Measurements from ENCODE around the gene PTPRE.

PTPRE gene

GRCh38 chr10:127963136-127963535, 56.2 kb downstream of the PTPRE start:
- Histone ChIP-seq H3K36me3 (ENCODE audit: insufficient read depth, low read length) (no peaks in the 10 kb centered on the region), H3K9me3 (ENCODE audit: insufficient read depth, low read depth, low read length) (no peaks in the 10 kb centered on the region), H3K4me1 (ENCODE audit: insufficient read depth, low read length) (peaks cover 10% of the 10 kb centered on the region), H3K9ac (ENCODE audit: low read depth, low read length) (no peak overlapping the region), H3K27me3 (ENCODE audit: insufficient read depth, low read length) (no peaks in the 10 kb centered on the region), H3K4me3 (ENCODE audit: low read length) (no peak overlapping the region), H3K27ac (ENCODE audit: low read depth, low read length) (no peak overlapping the region)

- Histone ChIP-seq H3K36me3 (ENCODE audit: insufficient read depth, low read length) (no peaks in the 10 kb centered on the region), H3K27ac (ENCODE audit: low read depth, low read length) (no peak overlapping the region), H3K9me3 (ENCODE audit: insufficient read depth, low read depth, low read length) (no peaks in the 10 kb centered on the region), H3K4me1 (ENCODE audit: insufficient read depth, low read length) (peaks cover 19% of the 10 kb centered on the region), H3K4me3 (ENCODE audit: low read length) (no peak overlapping the region), H3K9ac (ENCODE audit: low read depth, low read length) (no peak overlapping the region), H3K27me3 (ENCODE audit: insufficient read depth, low read length) (no peaks in the 10 kb centered on the region)
- 96% methylated on average over 12 of the region's 12 CpGs for WGBS
Observed at GRCh38 chr10:127964621-127965020, 57.7 kb downstream of the PTPRE start.

- no peak overlapping the region for H3K27ac ChIP-seq (ENCODE audit: low read depth, low read length)
- no peaks in the 10 kb centered on the region for H3K27me3 ChIP-seq (ENCODE audit: insufficient read depth, low read length)
- H3K4me3 ChIP-seq (ENCODE audit: low read length), result no peak overlapping the region
- no peaks in the 10 kb centered on the region for H3K36me3 ChIP-seq (ENCODE audit: insufficient read depth, low read length)
- no peak overlapping the region for H3K9ac ChIP-seq (ENCODE audit: low read depth, low read length)
- no peaks in the 10 kb centered on the region for H3K9me3 ChIP-seq (ENCODE audit: insufficient read depth, low read depth, low read length)
- 95% methylated on average over 5 of the region's 5 CpGs for WGBS
- H3K4me1 ChIP-seq (ENCODE audit: insufficient read depth, low read length), result peaks cover 19% of the 10 kb centered on the region
Observed at GRCh38 chr10:127966875-127967274, 60.0 kb downstream of the PTPRE start.

- no peak overlapping the region for H3K9ac ChIP-seq (ENCODE audit: low read depth, low read length)
- H3K4me3 ChIP-seq (ENCODE audit: low read length), result no peak overlapping the region
- no peaks in the 10 kb centered on the region for H3K27me3 ChIP-seq (ENCODE audit: insufficient read depth, low read length)
- no peaks in the 10 kb centered on the region for H3K36me3 ChIP-seq (ENCODE audit: insufficient read depth, low read length)
- H3K9me3 ChIP-seq (ENCODE audit: insufficient read depth, low read depth, low read length), result no peaks in the 10 kb centered on the region
- peaks cover 18% of the 10 kb centered on the region for H3K4me1 ChIP-seq (ENCODE audit: insufficient read depth, low read length)
- WGBS, result 83% methylated on average over 3 of the region's 3 CpGs
- no peak overlapping the region for H3K27ac ChIP-seq (ENCODE audit: low read depth, low read length)
Observed at GRCh38 chr10:127968027-127968441, 61.1 kb downstream of the PTPRE start.

GRCh38 chr10:127968659-127969058, 61.8 kb downstream of the PTPRE start:
- Histone ChIP-seq H3K4me3 (ENCODE audit: low read length) (no peak overlapping the region), H3K27me3 (ENCODE audit: insufficient read depth, low read length) (no peaks in the 10 kb centered on the region), H3K27ac (ENCODE audit: low read depth, low read length) (no peak overlapping the region), H3K4me1 (ENCODE audit: insufficient read depth, low read length) (peaks cover 14% of the 10 kb centered on the region), H3K9ac (ENCODE audit: low read depth, low read length) (no peak overlapping the region), H3K9me3 (ENCODE audit: insufficient read depth, low read depth, low read length) (no peaks in the 10 kb centered on the region), H3K36me3 (ENCODE audit: insufficient read depth, low read length) (no peaks in the 10 kb centered on the region)
- WGBS, result 82% methylated on average over 1 of the region's 1 CpG

- no peak overlapping the region for H3K27ac ChIP-seq (ENCODE audit: low read depth, low read length)
- 95% methylated on average over 24 of the region's 24 CpGs for WGBS
- peaks cover 16% of the 10 kb centered on the region for H3K4me1 ChIP-seq (ENCODE audit: insufficient read depth, low read length)
- no peak overlapping the region for H3K9ac ChIP-seq (ENCODE audit: low read depth, low read length)
- no peak overlapping the region for H3K4me3 ChIP-seq (ENCODE audit: low read length)
- no peaks in the 10 kb centered on the region for H3K27me3 ChIP-seq (ENCODE audit: insufficient read depth, low read length)
- no peaks in the 10 kb centered on the region for H3K9me3 ChIP-seq (ENCODE audit: insufficient read depth, low read depth, low read length)
- no peaks in the 10 kb centered on the region for H3K36me3 ChIP-seq (ENCODE audit: insufficient read depth, low read length)
Observed at GRCh38 chr10:127971101-127971946, 64.4 kb downstream of the PTPRE start.

GRCh38 chr10:127971963-127972615, 65.2 kb downstream of the PTPRE start:
- H3K27ac ChIP-seq (ENCODE audit: low read depth, low read length), result no peak overlapping the region
- no peak overlapping the region for H3K4me3 ChIP-seq (ENCODE audit: low read length)
- 94% methylated on average over 12 of the region's 12 CpGs for WGBS
- no peaks in the 10 kb centered on the region for H3K27me3 ChIP-seq (ENCODE audit: insufficient read depth, low read length)
- H3K9me3 ChIP-seq (ENCODE audit: insufficient read depth, low read depth, low read length), result no peaks in the 10 kb centered on the region
- no peaks in the 10 kb centered on the region for H3K36me3 ChIP-seq (ENCODE audit: insufficient read depth, low read length)
- peaks cover 19% of the 10 kb centered on the region for H3K4me1 ChIP-seq (ENCODE audit: insufficient read depth, low read length)
- H3K9ac ChIP-seq (ENCODE audit: low read depth, low read length), result no peak overlapping the region

- Histone ChIP-seq H3K4me1 (ENCODE audit: insufficient read depth, low read length) (peaks cover 16% of the 10 kb centered on the region), H3K36me3 (ENCODE audit: insufficient read depth, low read length) (no peaks in the 10 kb centered on the region), H3K27ac (ENCODE audit: low read depth, low read length) (no peak overlapping the region), H3K9me3 (ENCODE audit: insufficient read depth, low read depth, low read length) (no peaks in the 10 kb centered on the region), H3K27me3 (ENCODE audit: insufficient read depth, low read length) (no peaks in the 10 kb centered on the region), H3K4me3 (ENCODE audit: low read length) (no peak overlapping the region), H3K9ac (ENCODE audit: low read depth, low read length) (no peak overlapping the region)
- 97% methylated on average over 4 of the region's 4 CpGs for WGBS
Observed at GRCh38 chr10:127972751-127973357, 66.0 kb downstream of the PTPRE start.

- H3K36me3 ChIP-seq (ENCODE audit: insufficient read depth, low read length), result no peaks in the 10 kb centered on the region
- no peaks in the 10 kb centered on the region for H3K27me3 ChIP-seq (ENCODE audit: insufficient read depth, low read length)
- no peak overlapping the region for H3K4me3 ChIP-seq (ENCODE audit: low read length)
- peaks cover 6% of the 10 kb centered on the region; the same call in 1 of the 2 replicates for H3K4me1 ChIP-seq (ENCODE audit: insufficient read depth, low read length)
- H3K9ac ChIP-seq (ENCODE audit: low read depth, low read length), result no peak overlapping the region
- H3K27ac ChIP-seq (ENCODE audit: low read depth, low read length), result no peak overlapping the region
- 87% methylated on average over 10 of the region's 10 CpGs for WGBS
- no peaks in the 10 kb centered on the region for H3K9me3 ChIP-seq (ENCODE audit: insufficient read depth, low read depth, low read length)
Observed at GRCh38 chr10:127973791-127974311, 66.9 kb downstream of the PTPRE start.

- WGBS, result 94% methylated on average over 9 of the region's 9 CpGs
- no peak overlapping the region for H3K27ac ChIP-seq (ENCODE audit: low read depth, low read length)
- H3K4me1 ChIP-seq (ENCODE audit: insufficient read depth, low read length), result peaks cover 5% of the 10 kb centered on the region; the same call in 1 of the 2 replicates
- H3K9me3 ChIP-seq (ENCODE audit: insufficient read depth, low read depth, low read length), result 0 out of 2 replicates have a peak, but pooled peaks cover 1% of the 10 kb centered on the region
- H3K4me3 ChIP-seq (ENCODE audit: low read length), result no peak overlapping the region
- no peaks in the 10 kb centered on the region for H3K36me3 ChIP-seq (ENCODE audit: insufficient read depth, low read length)
- no peak overlapping the region for H3K9ac ChIP-seq (ENCODE audit: low read depth, low read length)
- no peaks in the 10 kb centered on the region for H3K27me3 ChIP-seq (ENCODE audit: insufficient read depth, low read length)
Observed at GRCh38 chr10:127974911-127975310, 68.0 kb downstream of the PTPRE start.

- Histone ChIP-seq H3K9ac (ENCODE audit: low read depth, low read length) (no peak overlapping the region), H3K27me3 (ENCODE audit: insufficient read depth, low read length) (no peaks in the 10 kb centered on the region), H3K36me3 (ENCODE audit: insufficient read depth, low read length) (no peaks in the 10 kb centered on the region), H3K27ac (ENCODE audit: low read depth, low read length) (no peak overlapping the region), H3K4me3 (ENCODE audit: low read length) (no peak overlapping the region), H3K9me3 (ENCODE audit: insufficient read depth, low read depth, low read length) (peaks cover 13% of the 10 kb centered on the region; the same call in 1 of the 2 replicates), H3K4me1 (ENCODE audit: insufficient read depth, low read length) (peaks cover 5% of the 10 kb centered on the region; the same call in 1 of the 2 replicates)
- WGBS, result 59% methylated on average over 6 of the region's 7 CpGs
Observed at GRCh38 chr10:127976286-127976685, 69.4 kb downstream of the PTPRE start.
